Measurements from ENCODE around the gene OTOP2.

OTOP2 gene

GRCh38 chr17:74924250-74924948, at the start of gene OTOP2:
OTOP2 (plus strand) TSS chr17:74924273; CDS start chr17:74924633, 360 bp downstream.
- DNase-seq: peak; percentile 44

- DNase-seq: no peak
These were observed 49.4 kb upstream of the OTOP2 start for GRCh38 chr17:74874615-74875037.

- no peak for DNase-seq
These were observed 48.7 kb upstream of the OTOP2 start for GRCh38 chr17:74875155-74875976.

GRCh38 chr17:74875977-74876593, 48.0 kb upstream of the OTOP2 start:
- DNase-seq: no peak

DNA sequence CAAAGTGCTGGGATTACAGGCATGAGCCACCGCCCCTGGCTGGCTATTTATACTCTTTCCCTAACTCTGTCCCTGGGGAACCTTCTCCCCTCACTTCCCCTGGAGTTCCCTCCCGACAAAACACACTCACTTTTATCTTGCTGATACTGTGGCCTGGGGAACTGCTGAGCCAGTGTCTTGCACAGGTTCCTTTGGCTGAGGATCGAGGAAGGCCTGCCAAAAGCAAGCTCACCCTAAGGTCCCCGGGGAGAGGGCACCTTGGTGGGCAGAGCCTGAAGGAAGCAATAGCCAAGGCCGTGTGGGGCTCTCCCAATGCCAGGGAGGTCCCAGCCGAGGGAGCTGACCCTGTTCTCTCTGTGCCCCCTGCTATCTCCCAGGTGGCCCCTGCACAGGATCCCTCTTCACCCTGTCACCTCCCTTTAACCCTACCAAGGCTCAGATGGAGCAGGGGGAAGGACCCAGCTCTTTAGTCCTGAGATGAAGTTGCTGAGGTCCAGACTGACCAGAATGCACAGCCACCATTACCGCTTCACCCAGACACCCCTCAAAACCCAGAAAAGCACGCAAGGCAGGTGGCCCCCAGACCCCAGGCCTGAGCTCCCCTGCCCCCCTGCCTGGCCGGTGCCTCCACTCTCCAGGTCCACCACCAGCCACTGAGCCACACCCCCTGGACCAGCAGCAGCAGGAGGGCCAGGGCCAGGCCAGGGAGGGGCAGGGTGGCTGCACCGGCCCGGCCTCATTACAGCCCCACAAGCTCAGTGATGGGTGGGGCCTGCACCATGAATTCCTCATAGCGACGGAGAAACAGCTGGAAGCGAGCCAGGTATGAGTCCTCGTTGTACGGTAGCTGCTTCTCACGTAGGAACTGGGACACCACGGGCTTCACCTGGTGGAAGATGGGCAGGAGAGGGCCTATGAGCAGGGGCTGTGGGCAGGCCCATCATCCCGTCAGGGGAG, 46.2 kb upstream of the OTOP2 start:
- peak; percentile 38 for DNase-seq

DNA sequence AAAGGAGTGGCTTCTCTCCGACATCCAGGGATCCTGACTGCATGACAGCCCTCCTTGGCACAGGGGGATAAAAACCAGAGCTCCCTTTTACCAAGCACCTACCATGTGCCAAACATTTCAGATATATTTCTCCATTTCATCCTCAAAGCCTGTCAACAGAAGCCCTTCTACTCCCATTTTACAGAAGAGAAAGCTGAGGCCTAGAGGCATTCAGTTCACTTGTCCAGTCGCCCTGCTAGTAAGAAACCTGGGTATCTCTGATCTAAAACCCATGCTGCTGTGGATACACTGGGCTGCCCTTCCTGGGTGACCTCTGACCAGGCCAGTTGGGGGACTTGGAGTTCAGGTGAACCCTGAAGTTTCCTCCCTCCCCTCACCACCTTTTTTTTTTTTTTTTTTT, 45.4 kb upstream of the OTOP2 start:
- no peak for DNase-seq

- no peak for DNase-seq
These were observed 44.8 kb upstream of the OTOP2 start for GRCh38 chr17:74879308-74879707.

DNA sequence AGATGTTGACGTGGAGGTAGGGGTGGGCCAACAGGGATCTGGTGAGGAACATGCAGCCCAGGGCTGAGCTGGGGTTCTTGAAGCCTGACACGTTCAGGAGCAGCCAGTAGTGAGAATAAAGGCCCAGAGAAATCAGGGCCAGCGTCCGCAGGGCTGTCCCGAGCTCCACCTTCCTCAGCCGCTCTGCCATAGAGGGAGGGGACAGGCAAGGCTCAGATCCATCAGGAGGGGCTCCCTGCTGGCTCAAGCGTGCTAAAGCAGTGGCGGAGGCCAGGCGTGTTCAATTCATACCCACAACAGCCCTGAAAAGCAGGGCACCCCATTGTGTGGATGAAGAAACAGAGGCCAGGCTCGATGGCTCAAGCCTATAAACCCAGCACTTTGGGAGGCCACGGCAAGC, 43.0 kb upstream of the OTOP2 start:
- DNase-seq: no peak

DNA sequence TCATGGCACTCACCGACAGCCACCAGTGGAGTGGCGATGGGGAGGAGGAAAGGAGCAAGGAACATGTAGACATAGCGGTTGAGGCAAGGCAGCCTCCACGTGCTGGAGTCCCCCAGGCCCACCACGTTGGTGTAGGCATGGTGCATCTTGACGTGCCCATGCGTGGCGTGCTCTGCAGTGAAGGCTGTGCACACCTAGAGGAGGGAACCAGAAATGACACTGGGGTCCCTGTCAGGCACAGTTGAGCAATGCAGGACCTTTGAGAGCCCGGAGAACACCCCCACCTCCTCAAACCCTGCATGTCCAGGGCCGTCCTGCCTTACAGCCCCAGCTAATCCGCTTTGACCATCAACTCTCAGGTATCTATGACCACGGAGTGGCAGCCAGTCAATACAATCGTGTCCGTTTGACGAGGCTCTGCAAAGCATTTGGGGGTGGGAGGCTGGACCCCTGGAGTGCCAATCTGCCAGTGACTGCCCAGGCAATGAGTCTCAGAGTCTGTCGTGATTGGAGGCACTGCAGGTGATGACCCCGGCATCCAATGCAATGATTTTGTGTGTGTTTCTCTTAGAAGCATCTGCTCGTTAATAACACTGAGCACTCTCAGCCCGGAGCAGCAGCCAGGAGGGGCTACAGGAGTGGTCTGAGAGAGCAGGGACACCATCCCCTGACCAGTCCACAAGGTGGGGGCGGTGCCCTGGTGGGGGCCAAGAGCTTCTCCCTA, 41.4 kb upstream of the OTOP2 start:
- no peak for DNase-seq

GRCh38 chr17:74883241-74883745, 40.8 kb upstream of the OTOP2 start:
- no peak for DNase-seq

GRCh38 chr17:74888469-74888868, 35.6 kb upstream of the OTOP2 start:
- no peak for DNase-seq

- DNase-seq: no peak
These were observed 33.5 kb upstream of the OTOP2 start for GRCh38 chr17:74890554-74890953.

DNA sequence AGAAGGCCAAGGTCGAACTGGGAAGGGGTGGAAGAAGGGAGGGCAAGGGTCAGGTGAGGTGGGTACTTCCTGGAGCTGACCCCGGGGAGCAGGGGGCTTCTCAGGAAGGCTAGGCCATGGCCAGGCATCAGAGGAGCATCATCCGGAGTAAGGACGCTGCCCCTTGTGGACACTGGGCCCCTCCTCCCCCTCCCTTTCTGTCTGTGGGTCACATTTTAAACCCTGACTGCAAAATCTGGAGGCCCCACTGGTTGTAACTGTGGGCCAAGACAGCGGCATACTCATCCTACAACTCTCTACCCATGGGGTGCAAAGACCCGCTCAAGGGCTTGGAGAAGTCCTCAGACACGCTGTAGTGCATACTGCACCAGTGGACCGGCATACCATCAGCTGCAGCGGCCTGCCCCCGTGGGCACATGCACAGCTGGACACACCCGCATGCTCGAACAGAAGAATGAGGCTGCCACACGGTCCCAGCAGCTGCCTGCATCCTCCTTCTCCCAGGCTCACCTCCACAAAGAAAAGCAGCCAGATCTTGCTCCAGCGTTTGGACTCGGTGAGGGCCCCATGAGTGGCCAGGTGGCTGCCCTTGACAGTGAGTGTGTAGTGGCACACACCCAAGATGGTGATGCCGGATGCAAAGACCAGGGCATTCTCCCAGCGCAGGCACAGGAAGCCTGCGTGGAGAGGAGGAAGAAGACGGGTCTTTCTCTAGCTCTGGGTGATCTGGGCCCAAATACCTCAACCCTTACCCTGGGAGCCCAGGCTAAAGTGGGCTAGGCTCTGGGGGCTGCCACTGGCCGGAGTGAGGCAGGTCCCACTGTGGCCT, 31.8 kb upstream of the OTOP2 start:
- no peak for DNase-seq

DNA sequence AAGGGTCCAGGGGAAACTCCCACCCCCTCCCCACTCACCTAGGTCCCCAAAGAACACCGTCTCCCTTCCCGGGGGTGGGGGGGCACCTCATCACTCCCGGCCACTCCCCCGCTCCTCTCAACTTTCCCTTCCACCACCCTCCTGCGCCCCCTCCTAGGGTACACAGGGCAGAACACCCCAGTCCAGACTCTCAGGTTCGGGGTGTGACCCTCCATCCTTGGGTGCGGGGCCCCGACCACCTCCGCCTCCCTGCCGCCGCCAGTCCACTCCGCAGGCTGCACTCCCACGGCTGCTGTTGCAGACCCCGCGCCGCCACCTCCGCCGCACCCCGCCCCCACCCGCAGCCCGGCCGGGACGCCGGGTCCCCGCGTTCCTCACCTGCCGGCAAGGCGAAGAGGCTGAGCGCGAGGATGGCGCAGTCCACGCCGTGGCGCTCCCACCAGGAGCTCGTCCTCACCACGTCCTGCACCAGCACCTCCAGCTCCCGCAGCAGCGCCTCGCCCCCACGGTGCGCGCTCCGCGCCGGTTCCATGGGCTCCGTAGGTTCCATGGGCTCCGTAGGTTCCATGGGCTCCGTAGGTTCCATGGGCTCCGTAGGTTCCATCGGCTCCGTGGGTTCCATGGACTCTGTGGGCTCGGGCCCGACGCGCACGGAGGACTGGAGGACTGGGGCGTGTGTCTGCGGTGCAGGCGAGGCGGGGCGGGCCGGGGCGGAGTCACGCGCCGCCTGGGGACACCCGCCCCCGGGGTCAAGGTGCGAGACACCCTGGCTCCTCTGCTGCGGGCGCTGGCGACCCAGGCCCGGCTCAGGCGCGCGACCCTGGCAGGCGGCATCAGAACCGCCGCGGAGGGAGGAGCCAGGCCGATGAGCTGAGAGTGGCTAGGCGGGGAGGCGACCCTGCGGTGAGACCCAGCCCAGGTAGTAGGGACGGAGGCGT, 30.8 kb upstream of the OTOP2 start, which contains the start of gene FADS6:
Gene FADS6 (minus strand): TSS at position 660 of the 938 bp plus-strand sequence. CDS start 38 bp downstream, at position 622.
- DNase-seq: no peak

DNA sequence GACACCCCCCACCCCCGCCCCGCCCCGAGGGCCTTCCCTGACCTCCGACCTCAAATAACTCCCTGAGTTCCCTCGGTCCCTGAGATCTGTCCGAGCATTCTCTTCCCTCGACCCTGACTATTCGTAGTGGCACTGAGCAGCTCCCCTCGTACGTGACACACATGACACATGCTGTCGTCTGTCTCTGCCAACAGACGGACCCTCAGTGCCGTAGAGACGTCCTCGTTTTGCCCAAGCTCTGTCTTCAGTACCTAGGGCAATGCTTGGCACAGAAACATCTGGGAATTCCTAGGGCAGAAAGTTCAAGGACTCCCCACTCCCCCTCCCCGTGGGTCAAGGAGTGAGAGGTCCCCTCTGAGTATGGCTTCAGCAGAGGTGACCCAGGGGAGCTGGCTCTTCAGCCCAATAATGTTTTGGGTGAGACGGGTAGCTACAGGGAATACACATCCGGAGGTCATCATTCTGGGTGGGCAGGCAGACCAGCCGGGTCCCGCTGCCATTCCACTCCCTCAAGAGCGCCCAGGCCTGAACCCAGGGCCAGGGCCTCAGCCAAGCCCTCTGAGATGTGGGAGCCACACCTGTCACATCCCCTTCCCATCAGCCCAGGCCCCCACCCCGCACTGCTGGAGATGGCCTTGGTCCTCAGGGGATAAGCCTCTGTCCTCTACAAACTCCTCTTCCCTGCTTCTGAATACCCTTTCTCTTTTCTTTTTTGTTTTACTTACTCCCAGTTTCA, 30.0 kb upstream of the OTOP2 start:
- no peak for DNase-seq

DNA sequence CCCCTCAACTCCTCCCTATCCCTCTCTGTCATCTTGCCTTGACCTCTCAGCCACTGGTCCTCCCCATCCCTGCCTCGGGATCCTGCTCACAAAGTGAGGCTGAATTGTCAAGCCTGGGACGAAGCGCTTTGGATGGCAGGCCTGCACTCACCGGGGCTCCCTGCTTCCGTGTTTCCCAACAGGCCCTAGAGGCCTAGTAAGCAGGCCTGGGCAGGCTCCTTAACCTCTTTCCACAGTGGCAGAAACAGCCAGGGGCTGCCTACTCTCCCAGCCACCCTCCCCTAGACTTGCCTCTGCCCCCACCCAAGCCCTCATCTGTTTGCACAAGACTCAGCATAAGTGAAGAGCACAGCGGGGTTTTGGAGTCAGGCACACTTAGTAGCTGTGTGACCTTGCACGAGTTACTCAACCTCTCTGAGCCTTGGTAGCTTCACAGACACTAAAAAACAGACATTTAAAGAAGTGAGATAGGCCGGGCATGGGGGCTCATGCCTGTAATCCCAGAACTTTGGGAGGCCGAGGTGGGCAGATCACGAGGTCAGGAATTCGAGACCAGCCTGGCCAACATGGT, 25.6 kb upstream of the OTOP2 start:
- no peak for DNase-seq

DNA sequence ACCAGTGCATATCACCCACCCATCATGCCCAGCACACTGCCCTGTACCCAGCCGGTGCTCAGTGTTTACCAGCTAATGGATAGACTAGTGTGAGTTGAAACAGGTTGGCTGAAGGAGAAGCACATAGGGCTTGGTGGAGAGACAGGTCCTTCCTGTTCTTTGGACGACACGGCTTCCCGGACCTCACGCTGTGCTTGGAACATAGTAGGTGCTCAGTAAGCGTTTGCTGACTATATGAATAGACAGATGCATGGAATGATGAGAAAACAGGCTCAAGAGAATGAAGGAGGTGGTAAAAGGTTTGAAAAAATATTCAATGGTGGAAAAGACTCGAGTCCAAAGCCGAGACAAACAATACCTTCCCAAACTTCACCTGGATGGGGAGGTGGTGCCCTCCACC, 23.9 kb upstream of the OTOP2 start:
- no peak for DNase-seq

Measured in NCI-H146 (cell line).